K562 (cell line): ENCODE results near the gene C8A. TPM values are rescaled to one million over a fixed set of nuclear protein-coding genes. Genes with fewer than 3 reads are reported as not detected.

Experiments
- ATAC-seq: fragments of 200-7000 bp; cut with Tn5 transposase; 3 replicates; pipeline ENCODE4 v1.9.1; 2020; ENCODE audit warnings: moderate library complexity
- BruUV-seq: library from RNA; stranded (reverse); fragments of 400-500 nt; replicated peaks from 2 replicates; lab custom pipeline; 2021; lab: Mats Ljungman, UMichigan
- CTCF ChIA-PET: fragments of 300-600 bp; formaldehyde crosslinking; extraction: SDS; loops from one replicate; lab custom pipeline; 2021; ENCODE audit warnings: low intra/inter-chr PET ratio; lab: Yijun Ruan, JAX
- POLR2A ChIA-PET: fragments of 300-600, 350-650 bp; sonication (Branson Sonifier 250); formaldehyde crosslinking; extraction: SDS; loops from one replicate; lab custom pipeline; 2021; ENCODE audit warnings: antibody characterized with exemption, inconsistent platforms; lab: Yijun Ruan, JAX
- DNase-seq, 4 experiments: peaks; one replicate each; pipeline versions ENCODE4 v3.0.0 to v3.0.0-alpha.2; 2011 to 2018; ENCODE audit warnings: low spot score in 3 of 4, mixed read lengths in 3 of 4; ENCODE audit errors: extremely low read depth in 1 of 4
- FAIRE-seq: peaks from 2 replicates; lab custom pipeline; 2011; peaks lifted over from hg19 to GRCh38; lab: Jason Lieb, UNC
- H2AFZ ChIP-seq: 2 replicates; pipeline ENCODE4 v1.6.0; 2011; ENCODE audit warnings: low read depth, low read length, control low read depth, inconsistent platforms
- H3K27ac ChIP-seq: fragments of 200-600 bp; 3 replicates; pipeline ENCODE4 v1.8.0; 2011; ENCODE audit warnings: low read depth, mild to moderate bottlenecking, control low read depth, inconsistent platforms, low read length, moderate library complexity, mixed read lengths; ENCODE audit errors: extremely low read depth
- H3K27me3 ChIP-seq, 2 experiments: fragments of 300-600 bp in 1 of 2; 2 replicates in 1 of 2; 3 replicates in 1 of 2; pipeline versions ENCODE4 v1.6.0 to v1.8.0; 2011; ENCODE audit warnings: inconsistent platforms in 2 of 2, low read length in 2 of 2, mild to moderate bottlenecking in 1 of 2, mixed read lengths in 1 of 2, moderate library complexity in 1 of 2; ENCODE audit not compliant: control insufficient read depth in 2 of 2, insufficient read depth in 2 of 2
- H3K36me3 ChIP-seq: fragments of 300-600 bp; 3 replicates; pipeline ENCODE4 v1.8.0; 2011; ENCODE audit warnings: mild to moderate bottlenecking, low read length, inconsistent platforms; ENCODE audit not compliant: control insufficient read depth, insufficient read depth
- H3K4me1 ChIP-seq, 2 experiments: fragments of 200-600 bp in 1 of 2; replicated peaks in 1 of 2; 2 replicates in 1 of 2; 3 replicates in 1 of 2; pipeline versions ENCODE4 v1.5.1 to v1.8.0; 2011; ENCODE audit warnings: inconsistent platforms in 2 of 2, low read length in 2 of 2, mild to moderate bottlenecking in 1 of 2, mixed read lengths in 1 of 2, moderate library complexity in 1 of 2; ENCODE audit not compliant: control insufficient read depth in 2 of 2, insufficient read depth in 2 of 2
- H3K4me2 ChIP-seq: 2 replicates; pipeline ENCODE4 v1.6.1; 2011; ENCODE audit warnings: low read length, control low read depth, inconsistent platforms, mixed read lengths; ENCODE audit not compliant: insufficient read depth
- H3K4me3 ChIP-seq: fragments of 200-600 bp; sonication (generic), shearing (Covaris generic); 2 replicates; pipeline ENCODE4 v1.5.1; 2016; ENCODE audit warnings: control low read depth, inconsistent platforms
- H3K79me2 ChIP-seq: fragments of 200-600 bp; 3 replicates; pipeline ENCODE4 v1.8.0; 2011; ENCODE audit warnings: low read length, inconsistent platforms; ENCODE audit not compliant: control insufficient read depth, insufficient read depth
- H3K9ac ChIP-seq, 2 experiments: 2 replicates each; pipeline versions ENCODE4 v1.6.0 to v1.6.1; 2011; ENCODE audit warnings: low read depth in 2 of 2, low read length in 2 of 2, control low read depth in 1 of 2, inconsistent platforms in 1 of 2, mild to moderate bottlenecking in 1 of 2, mixed read lengths in 1 of 2; ENCODE audit not compliant: insufficient read depth in 1 of 2
- H3K9me1 ChIP-seq: one replicate; pipeline ENCODE4 v1.6.0; 2011; ENCODE audit warnings: inconsistent platforms, mild to moderate bottlenecking, low read length, moderate library complexity; ENCODE audit not compliant: control insufficient read depth, insufficient read depth
- H3K9me3 ChIP-seq: replicated peaks from 2 replicates; pipeline ENCODE4 v1.5.1; 2011; ENCODE audit warnings: low read depth, low read length, inconsistent platforms; ENCODE audit not compliant: control insufficient read depth, insufficient read depth
- H4K20me1 ChIP-seq: replicated peaks from 2 replicates; pipeline ENCODE4 v1.6.1; 2011; ENCODE audit warnings: low read length, inconsistent platforms, mixed read lengths; ENCODE audit not compliant: control insufficient read depth, insufficient read depth
- ARID1B ChIP-seq: fragments of 450-650 bp; IDR thresholded peaks from 2 replicates; pipeline ENCODE4 v1.6.1; 2016; ENCODE audit warnings: antibody characterized with exemption, mild to moderate bottlenecking, inconsistent platforms
- CBFB ChIP-seq: sonication (generic); formaldehyde crosslinking; IDR thresholded peaks from 2 replicates; pipeline ENCODE4 v1.4.0; 2020; ENCODE audit warnings: mild to moderate bottlenecking, missing genetic modification reagents
- CBX2 ChIP-seq: fragments of 200-600 bp; sonication (generic); IDR thresholded peaks from one replicate; pipeline ENCODE4 v1.6.1; 2012; ENCODE audit warnings: mild to moderate bottlenecking, low read length, inconsistent platforms; ENCODE audit not compliant: insufficient read depth, poor library complexity, severe bottlenecking
- ELK1 ChIP-seq: sonication (generic); formaldehyde crosslinking; IDR thresholded peaks from 2 replicates; pipeline ENCODE4 v1.8.1; 2022; ENCODE audit warnings: missing genetic modification reagents
- ETV6 ChIP-seq, 3 experiments: fragments of 150-350 bp in 1 of 3; sonication (generic) in 1 of 3; formaldehyde crosslinking in 1 of 3; IDR thresholded peaks; 2 replicates each; pipeline versions ENCODE4 v1.6.1 to v1.8.0; 2014 to 2022; ENCODE audit warnings: borderline replicate concordance in 2 of 3, low read depth in 2 of 3, antibody characterized with exemption in 1 of 3, low read length in 1 of 3, mild to moderate bottlenecking in 1 of 3, missing genetic modification reagents in 1 of 3
- HLTF ChIP-seq: fragments of 450-650 bp; IDR thresholded peaks from 2 replicates; pipeline ENCODE4 v1.6.1; 2016
- HNRNPUL1 ChIP-seq: fragments of 200-400 bp; formaldehyde crosslinking; IDR thresholded peaks from 2 replicates; pipeline ENCODE4 v1.6.1; 2017; ENCODE audit warnings: low read length
- IRF9 ChIP-seq: fragments of 450-650 bp; IDR thresholded peaks from 2 replicates; pipeline ENCODE4 v1.6.1; 2016; ENCODE audit warnings: missing biosample characterization, missing genetic modification characterization
- NFYB ChIP-seq: IDR thresholded peaks from 2 replicates; pipeline ENCODE4 v1.6.1; 2011; ENCODE audit warnings: mild to moderate bottlenecking, moderate library complexity; ENCODE audit not compliant: insufficient read length; ENCODE audit errors: extremely low read depth
- NR0B1 ChIP-seq: fragments of 450-650 bp; IDR thresholded peaks from one replicate; pipeline ENCODE4 v1.6.1; 2018; ENCODE audit warnings: mild to moderate bottlenecking, moderate library complexity; ENCODE audit not compliant: partially characterized antibody
- RFX5 ChIP-seq: IDR thresholded peaks from 2 replicates; pipeline ENCODE4 v1.6.1; 2011; ENCODE audit warnings: low read depth, mild to moderate bottlenecking, improper control_type of control experiment, low read length
- TBP ChIP-seq: optimal IDR thresholded peaks from 2 replicates; pipeline ENCODE3; 2011; ENCODE audit warnings: low read depth, low read length, improper control_type of control experiment
- TCFL5 ChIP-seq: fragments of 250-450 bp; sonication (Bioruptor Pico); conservative IDR thresholded peaks from 2 replicates; pipeline ENCODE4 v1.6.1; 2021; ENCODE audit warnings: mild to moderate bottlenecking, moderate library complexity, matching md5 sums
- TEAD2 ChIP-seq: fragments of 450-650 bp; IDR thresholded peaks from 2 replicates; pipeline ENCODE4 v1.6.1; 2016; ENCODE audit warnings: missing genetic modification characterization, control low read depth, missing compliant biosample characterization
- ZNF165 ChIP-seq: fragments of 250-450 bp; sonication (Bioruptor Pico); IDR thresholded peaks from 2 replicates; pipeline ENCODE4 v1.4.0; 2020; ENCODE audit warnings: borderline replicate concordance
- ZNF217 ChIP-seq: sonication (generic); formaldehyde crosslinking; IDR thresholded peaks from 2 replicates; pipeline ENCODE4 v1.8.0; 2022; ENCODE audit warnings: mild to moderate bottlenecking, missing genetic modification reagents
- ZNF395 ChIP-seq: fragments of 200-800 bp; sonication (Bioruptor generic); IDR thresholded peaks from 2 replicates; pipeline ENCODE4 v1.6.1; 2017; ENCODE audit warnings: missing genetic modification characterization, missing compliant biosample characterization
- WGBS: fragments of 100-300 bp; shearing (Covaris generic); methylation state at CpG from one replicate; pipeline ENCODE4 v1.1.6; 2016; ENCODE audit warnings: low coverage, mixed read lengths; ENCODE audit not compliant: insufficient coverage; ENCODE audit errors: missing lambda C conversion rate; 5-methylcytosine and 5-hydroxymethylcytosine counted together
- in situ Hi-C: fragments of 300-500 bp; cut with MboI; formaldehyde crosslinking; loops from 4 replicates; pipeline ENCODE4 v1.15.0; 2018; ENCODE audit warnings: inconsistent platforms, mixed read lengths
- intact Hi-C: fragments of 100-400 bp; cut with micrococcal nuclease; formaldehyde crosslinking; loops from 2 replicates; pipeline ENCODE4 v1.14.2; 2022
- polyA plus RNA-seq, 8 experiments: library from polyadenylated mRNA; depleted of rRNA in 4 of 8; stranded (reverse) in 5 of 8; unstranded in 3 of 8; fragments of >200 nt; fragmentation: Nextera tagmentation in 2 of 8; fragmentation: Illumina TruSeq in 1 of 8; extraction: Ambion mirVana in 2 of 8; extraction: Trizol in 1 of 8; gene quantifications; 2 replicates each; pipeline versions ENCODE4 v1.2.1 to v1.2.3, GENCODE V29; 2011 to 2014; ENCODE audit warnings: inconsistent platforms in 1 of 8, missing spikeins in 1 of 8
- total RNA-seq, 7 experiments: library from RNA; depleted of rRNA in 6 of 7; stranded (reverse); fragments of >200 nt in 6 of 7; fragmentation: Illumina TruSeq in 2 of 7; extraction: Trizol in 2 of 7; gene quantifications; 2 replicates each; pipeline versions ENCODE4 v1.2.1 to v1.2.3, GENCODE V29; 2011 to 2021; ENCODE audit warnings: low replicate concordance in 1 of 7

Gene C8A
- total and polyA plus RNA-seq, 9 of the 15 experiments (the other 6 are each of a cell fraction or from before 2014, with no cell fraction given): 0.09 TPM; not detected in 8

- TF ChIP-seq NR0B1: no peak
- no peak for TF ChIP-seq NFYB
- no peak for TF ChIP-seq HNRNPUL1
- no peak for TF ChIP-seq RFX5
- TF ChIP-seq ZNF165 (CRISPR knock-in tag): no peak
- TF ChIP-seq CBX2: no peak
Observed at GRCh38 chr1:56954664-56955063, 100.1 kb downstream of the C8A start (continued).

- H3K36me3 ChIP-seq: no peaks in the 10 kb centered on the region
- no peaks in the 10 kb centered on the region for H3K9me1 ChIP-seq
- TF ChIP-seq TBP (no peak), ARID1B (no peak), ZNF217 (CRISPR knock-in tag) (no peak), IRF9 (no peak), HLTF (no peak), TCFL5 (no peak), CBFB (CRISPR knock-in tag) (no peak), ELK1 (no peak), ETV6 (IDR thresholded peaks at IDR 0.05; ENCODE audit: borderline replicate concordance in 1 of 2, low read depth in 2 of 2, low read length in 1 of 2) (no peak), ETV6 (CRISPR knock-in tag; IDR thresholded peaks at IDR 0.05; ENCODE audit: borderline replicate concordance) (no peak), ZNF395 (no peak), TEAD2 (tag) (no peak)
- H3K27ac ChIP-seq: no peak overlapping the region
- ChIA-PET CTCF (no interaction called here), POLR2A (interaction anchor here (1.0 kb wide), 1 partner anchor 10 kb away, joined by 3 read pairs; no protein-coding TSS in a partner anchor)
- H3K9me3 ChIP-seq: no peaks in the 10 kb centered on the region
- no peak for FAIRE-seq
- H3K79me2 ChIP-seq: no peaks in the 10 kb centered on the region
- no peak overlapping the region for H3K4me2 ChIP-seq
- no peaks in the 10 kb centered on the region for H3K4me1 ChIP-seq
- intact Hi-C loops (no loop called here), in situ Hi-C loops (no loop called here)
- H2AFZ ChIP-seq: no peak overlapping the region
- no TSS peak for BruUV-seq
- 0% methylated on average over 2 of the region's 3 CpGs for WGBS
- H3K27me3 ChIP-seq: peaks cover 0 to 5% of the 10 kb centered on the region in 2 experiments; a peak in 2 of 5 replicates
- H4K20me1 ChIP-seq: no peaks in the 10 kb centered on the region
- no peak overlapping the region for H3K9ac ChIP-seq
- no peak for DNase-seq
- ATAC-seq: no peak
- no peak overlapping the region for H3K4me3 ChIP-seq
Observed at GRCh38 chr1:56957931-56958330, 103.3 kb downstream of the C8A start.
